Head of caudate nucleus (tissue), 42 donors: ENCODE data around the gene PERCC1.
A peak's percentile ranks its signal among the peaks of the same experiment; 100 is the strongest.

Source experiments
- DNase-seq, 42 donors: peaks; one replicate each; pipeline versions ENCODE4 v3.0.0 to v3.0.0-alpha.2; 2020 to 2021; ENCODE audit warnings: mixed read lengths in 7 of 42
- intact Hi-C: fragments of 100-400 bp; cut with DNase I; formaldehyde crosslinking; loops from one replicate; pipeline ENCODE4 v1.15.0; 2022

Gene PERCC1

DNA sequence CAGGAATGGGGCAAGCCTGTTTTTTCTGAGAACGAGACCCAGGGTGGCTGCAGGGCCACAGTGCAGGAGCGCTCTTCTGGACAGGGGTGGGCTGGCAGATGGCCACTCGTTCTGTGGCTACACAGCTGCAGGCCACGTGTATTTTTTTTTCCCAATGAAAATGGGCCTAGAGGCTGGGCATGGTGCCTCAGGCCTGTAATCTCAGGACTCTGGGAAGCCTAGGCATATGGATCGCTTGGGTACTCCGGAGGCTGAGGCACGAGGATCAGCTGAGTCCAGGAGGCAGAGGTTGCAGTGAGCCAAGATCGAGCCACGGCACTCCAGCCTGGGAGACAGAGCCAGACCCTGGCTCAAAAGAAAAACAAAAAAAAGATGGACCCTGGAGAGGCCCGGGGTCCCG is 23.1 kb upstream of the PERCC1 start:
- DNase-seq = peak in 24 of 42 donors; percentile 3 to 57 (median 24)
- intact Hi-C loops = no loop called here

DNA sequence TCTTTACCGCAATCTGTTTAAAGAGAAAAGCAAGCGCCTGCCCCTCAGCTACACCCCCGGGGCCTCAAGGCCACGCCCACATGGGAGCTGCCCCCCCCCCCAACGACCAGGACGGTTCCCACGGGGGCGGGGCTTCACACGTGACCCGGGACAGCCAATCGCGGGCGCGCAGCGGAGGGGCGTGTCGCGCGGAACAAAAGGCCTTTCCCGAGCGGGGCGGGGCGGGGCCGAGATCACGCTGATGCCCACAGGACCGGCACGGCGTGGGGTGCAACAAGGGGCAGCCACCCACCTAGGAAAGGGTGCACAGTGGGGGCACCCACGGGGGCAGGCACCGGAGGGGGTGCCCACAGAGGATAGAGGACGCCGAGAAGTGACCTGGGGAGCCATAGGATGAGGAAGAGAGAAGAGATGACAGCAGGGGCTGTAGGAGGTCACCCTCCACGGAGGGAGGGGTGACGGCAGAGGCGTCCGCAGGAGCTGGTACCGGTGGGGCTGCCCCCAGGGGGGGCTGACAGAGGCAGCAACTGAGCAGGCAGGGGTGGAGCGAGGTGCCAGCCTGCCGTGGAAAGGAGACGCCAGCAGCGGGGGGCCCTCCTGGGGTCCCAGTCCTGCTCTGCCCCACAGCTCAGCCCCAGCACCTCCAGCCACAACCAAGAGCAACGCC is 22.6 kb upstream of the PERCC1 start:
- DNase-seq = peak; percentile 93 to 100 (median 98)
- intact Hi-C loops = no loop called here

DNA sequence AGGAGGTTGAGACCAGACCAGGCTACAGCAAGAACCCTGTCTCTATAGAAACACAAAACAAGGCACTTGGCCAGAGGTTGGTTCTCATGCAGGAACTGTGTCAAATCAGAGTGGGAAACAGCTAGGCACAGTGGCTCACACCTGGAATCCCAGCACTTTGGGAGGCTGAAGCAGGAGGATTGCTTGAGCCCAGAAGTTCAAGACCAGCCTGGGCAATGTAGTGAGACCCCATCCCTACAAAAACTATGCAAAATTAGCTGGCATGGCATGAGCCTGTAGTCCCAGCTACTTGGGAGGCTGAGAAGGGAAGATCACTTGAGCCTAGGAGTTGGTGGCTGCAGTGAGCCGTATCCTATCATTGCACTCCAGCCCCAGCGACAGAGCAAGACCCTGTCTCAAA is 18.0 kb upstream of the PERCC1 start:
- DNase-seq = no peak
- intact Hi-C loops = loop anchor here (10.0 kb wide), 1 partner anchor 108 kb away; the partner anchor contains the start of gene UBE2I

DNA sequence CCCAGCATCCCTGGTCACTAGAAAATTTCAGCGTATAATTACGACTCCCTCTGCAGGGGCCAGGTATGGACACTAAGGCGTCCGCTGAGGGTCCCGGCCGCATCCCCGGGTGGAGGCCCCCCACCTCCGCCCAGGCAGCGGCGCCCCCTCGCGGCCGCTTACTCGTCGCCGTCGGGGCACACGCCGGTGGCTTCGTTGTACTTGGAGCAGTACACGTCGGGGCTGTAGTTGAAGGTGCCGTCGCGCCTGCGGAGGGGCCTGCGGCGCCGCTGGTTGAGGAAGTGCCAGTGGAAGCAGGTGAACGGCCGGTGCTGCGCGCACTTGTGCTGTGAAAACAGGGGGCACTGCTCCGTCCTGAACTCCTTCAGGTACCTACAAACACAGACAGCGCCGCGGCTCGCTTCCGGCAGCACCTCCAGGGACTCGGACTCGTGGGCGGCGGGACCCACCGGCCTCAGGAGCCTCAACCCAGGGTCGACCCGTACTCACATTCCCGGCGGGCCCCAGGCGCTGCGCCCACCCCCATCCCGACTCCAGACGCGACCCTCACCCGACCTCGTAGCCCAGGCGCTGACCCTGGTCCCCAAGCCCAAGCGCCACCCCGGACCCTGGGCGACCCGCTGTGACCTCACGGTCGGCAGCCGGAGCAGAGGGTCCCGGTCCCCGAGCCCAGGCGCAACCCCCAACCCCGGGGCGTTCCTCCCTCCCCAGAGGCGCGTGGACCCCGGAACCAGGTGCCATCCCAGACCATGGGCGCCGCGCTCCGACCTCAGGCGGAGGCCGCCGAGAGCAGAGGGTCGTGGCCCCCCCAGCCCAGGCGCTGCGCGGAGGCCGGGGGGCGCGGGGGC is 17.0 kb upstream of the PERCC1 start:
- intact Hi-C loops = loop anchor here (10.0 kb wide), 1 partner anchor 109 kb away; the partner anchor contains the start of gene UBE2I
- peak in 37 of 42 donors; percentile 14 to 77 (median 46) for DNase-seq

DNA sequence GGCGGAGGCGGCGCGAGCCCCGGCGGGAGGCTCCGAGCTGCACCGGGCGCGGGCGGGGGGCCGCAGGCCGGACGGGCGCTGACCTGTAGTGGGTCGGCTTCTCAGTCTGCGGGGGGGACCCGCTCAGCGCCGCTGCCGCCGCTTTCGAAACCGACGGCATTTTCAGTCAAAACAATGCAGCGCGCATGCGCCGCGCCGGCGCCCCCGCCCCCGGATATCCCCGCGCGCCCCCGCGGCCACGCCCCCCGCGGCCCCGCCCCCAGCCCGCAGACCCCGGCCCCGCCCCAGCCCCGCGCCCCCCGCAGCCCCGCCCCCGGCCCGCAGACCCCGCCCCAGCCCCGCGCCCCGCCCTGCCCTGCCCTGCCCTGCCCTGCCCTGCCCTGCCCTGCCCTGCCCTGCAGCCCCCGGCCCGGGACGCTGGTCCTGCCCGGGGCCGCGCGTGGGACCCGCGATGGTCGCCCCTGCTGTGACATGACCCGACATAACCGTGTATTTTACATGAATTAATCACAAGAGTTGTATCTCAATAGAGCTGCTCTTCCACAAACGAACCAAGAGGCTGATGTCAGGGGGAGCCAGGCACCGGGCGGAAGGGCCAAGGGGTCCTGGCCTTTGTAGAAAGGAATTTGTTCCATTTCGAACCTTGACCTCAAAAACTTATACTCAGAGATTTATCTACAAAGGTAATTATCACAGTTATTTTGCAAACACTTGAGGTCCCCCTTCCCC is 16.2 kb upstream of the PERCC1 start, which contains the start of gene UNKL:
Gene UNKL, minus strand, starts transcription at position 173 of the 729 bp plus-strand sequence. Its CDS starts 13 bp downstream, at position 160.
- intact Hi-C loops = loop anchor here (10.0 kb wide), 1 partner anchor 110 kb away; the partner anchor contains the start of gene UBE2I
- DNase-seq = peak in 41 of 42 donors; percentile 27 to 85 (median 68)

DNA sequence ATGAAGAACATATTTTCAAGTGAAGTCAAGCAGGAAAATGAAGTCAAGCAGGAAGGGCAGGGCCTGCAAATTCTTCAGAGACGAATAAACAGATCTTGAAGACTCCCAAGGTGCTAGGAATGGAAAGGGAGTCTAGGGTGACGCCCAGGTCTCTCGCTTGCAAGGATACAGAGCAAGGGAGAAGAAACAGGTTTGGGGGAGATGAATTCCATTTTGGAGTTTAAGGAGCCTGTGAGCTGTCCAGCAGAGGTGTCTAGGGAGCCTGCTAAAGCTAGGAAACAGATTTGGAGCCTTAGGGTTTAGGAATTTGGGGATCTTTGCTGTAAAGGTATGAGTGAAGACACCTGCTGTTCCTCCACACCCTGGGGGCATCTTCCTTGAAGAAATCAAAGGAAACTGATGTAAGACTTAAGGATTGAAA is 14.3 kb upstream of the PERCC1 start:
- intact Hi-C loops = loop anchor here (10.0 kb wide), 1 partner anchor 112 kb away; the partner anchor contains the start of gene UBE2I
- DNase-seq = no peak

DNA sequence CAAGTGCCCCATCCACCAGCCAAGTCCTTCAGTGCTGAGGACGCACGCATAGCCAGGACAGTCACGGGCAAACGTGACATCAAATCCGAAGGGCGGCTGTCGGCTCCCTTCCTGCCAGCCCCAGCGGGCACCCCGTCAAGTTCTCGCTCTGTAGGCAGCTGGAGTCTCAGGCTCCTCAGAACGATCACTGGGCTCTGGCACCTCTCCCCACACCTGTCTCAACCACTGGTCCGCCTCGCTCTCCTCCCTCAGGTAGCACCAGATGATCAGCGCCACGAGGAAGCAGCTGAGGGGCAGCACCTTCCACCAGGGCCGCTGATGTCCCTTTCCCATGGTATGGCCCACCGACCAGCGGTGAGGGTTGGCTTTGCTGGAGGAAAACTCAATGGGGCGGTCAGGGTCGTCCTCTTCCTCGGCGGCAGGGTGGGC is 10.8 kb upstream of the PERCC1 start:
- peak in 4 of 42 donors; percentile 8 to 17 (median 12) for DNase-seq
- intact Hi-C loops = loop anchor here (5.0 to 10.0 kb wide), 2 partner anchors 55 to 68 kb away; partner anchors contain the start of genes CLCN7, GNPTG and TSR3

DNA sequence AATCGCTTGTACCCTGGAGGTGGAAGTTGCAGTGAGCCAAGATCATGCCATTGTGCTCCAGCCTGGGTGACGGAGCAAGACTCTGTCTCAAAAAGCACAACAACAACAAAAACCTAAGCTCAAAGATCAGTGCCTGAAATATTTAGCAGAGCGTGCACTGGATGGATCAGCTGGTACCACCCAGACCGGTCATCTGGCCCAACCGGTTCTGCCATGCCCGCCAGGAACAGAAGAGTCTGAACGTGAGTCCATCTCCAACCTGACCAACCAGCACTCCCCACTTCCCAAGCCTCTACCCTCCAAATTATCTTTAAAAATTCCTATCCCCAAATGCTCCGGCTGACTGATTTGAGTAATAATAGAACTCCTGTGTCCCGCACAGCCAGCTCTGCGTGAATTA is 8.8 kb upstream of the PERCC1 start:
- no peak for DNase-seq
- intact Hi-C loops = loop anchor here (5.0 to 10.0 kb wide), 2 partner anchors 53 to 70 kb away; partner anchors contain the start of genes CLCN7, GNPTG and TSR3

DNA sequence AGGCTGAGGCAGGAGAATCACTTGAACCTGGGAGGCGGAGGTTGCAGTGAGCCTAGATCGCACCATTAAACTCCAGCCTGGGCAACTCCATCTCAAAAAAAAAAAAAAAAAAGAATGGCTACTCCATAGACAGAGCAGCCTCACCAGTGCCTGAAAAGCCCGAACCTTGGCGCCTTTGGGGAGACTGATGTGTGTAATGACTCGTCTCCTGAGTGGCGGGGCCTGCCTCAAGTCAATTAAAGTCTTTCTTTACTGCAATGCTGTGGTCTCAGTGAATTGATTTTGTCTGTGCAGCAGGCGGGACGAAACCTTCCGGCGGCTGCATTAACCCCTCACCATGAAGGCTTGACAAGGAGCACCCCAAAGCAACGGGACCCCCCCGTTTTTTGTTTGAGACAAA is 6.8 kb upstream of the PERCC1 start:
- intact Hi-C loops = loop anchor here (5.0 to 10.0 kb wide), 2 partner anchors 51 to 72 kb away; partner anchors contain the start of genes CLCN7, GNPTG and TSR3
- DNase-seq = no peak

DNA sequence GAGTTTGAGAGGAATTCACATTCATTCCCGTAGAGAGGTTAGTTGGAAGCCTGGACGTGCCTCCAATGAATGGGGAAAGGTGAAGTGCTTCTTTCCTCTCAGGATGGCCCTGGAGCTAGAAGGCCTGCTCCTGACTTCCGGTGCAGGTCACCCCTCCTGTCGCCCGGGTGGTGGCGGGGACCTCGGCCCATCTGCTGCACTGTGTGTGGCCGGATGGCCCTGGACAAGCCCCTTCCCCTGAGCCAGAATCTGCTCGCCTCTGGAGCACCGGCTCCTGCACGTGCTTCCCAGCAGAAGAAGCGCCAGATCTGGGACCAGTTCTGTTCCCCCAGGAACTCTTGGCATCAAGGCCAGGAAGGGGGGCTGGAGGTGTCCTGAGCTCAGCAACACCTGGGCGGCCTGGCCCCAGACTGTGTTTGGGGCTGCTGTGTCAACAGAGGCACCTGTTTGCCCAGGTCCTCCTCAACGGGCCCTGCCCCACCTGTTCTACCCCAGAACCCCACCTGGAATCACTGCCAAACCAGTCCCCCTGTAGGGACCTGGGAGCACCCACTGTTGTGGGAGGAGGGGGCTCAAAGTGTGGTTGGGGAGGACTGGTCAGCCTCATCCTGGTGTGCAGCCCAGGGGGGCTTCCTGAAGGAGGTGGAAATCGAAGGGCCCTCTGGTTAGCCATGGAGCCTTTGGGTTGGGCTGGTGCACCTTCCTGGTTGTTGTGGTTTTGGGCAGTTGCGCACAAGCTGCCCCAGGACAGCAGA is 5.1 kb upstream of the PERCC1 start:
- intact Hi-C loops = loop anchor here (10.0 kb wide), 1 partner anchor 49 kb away; the partner anchor contains the start of gene CLCN7
- no peak for DNase-seq

DNA sequence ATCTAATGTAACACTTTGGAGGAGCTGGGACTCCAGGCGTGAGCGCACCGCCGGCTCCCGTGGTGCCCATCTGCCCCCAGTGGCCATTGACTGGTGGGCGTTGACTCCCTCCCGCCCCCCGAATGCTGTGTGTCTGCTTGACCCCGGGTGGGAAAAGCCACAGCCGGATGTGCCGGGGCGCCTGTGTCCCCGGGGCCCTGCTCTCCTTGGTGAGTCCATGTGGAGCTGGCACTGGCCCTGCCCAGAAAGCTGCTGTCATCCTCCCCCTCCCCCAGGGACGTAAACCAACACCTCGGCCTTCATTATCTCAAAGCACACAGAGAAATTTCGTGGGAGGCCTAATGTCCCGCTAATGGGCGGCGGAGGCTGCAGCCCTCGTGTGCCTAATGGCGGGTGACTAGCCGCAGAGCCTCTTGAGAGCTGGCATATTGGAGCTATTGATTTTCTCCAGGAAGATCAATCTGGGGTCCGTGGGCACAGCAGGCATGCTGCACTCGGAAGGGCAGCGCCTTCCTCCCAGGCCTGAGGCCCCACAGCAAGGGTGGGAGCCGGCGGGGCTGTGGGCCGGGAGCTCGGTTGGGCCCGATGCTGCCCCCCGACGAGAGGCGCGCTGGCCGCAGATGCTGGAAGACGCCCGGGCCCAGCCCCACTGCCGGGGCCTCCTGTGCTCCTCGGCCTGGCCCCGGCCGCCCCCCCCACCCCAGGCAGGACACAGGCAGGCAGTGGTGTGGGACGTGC is 4.0 kb upstream of the PERCC1 start:
- intact Hi-C loops = loop anchor here (10.0 kb wide), 1 partner anchor 48 kb away; the partner anchor contains the start of gene CLCN7
- no peak for DNase-seq

DNA sequence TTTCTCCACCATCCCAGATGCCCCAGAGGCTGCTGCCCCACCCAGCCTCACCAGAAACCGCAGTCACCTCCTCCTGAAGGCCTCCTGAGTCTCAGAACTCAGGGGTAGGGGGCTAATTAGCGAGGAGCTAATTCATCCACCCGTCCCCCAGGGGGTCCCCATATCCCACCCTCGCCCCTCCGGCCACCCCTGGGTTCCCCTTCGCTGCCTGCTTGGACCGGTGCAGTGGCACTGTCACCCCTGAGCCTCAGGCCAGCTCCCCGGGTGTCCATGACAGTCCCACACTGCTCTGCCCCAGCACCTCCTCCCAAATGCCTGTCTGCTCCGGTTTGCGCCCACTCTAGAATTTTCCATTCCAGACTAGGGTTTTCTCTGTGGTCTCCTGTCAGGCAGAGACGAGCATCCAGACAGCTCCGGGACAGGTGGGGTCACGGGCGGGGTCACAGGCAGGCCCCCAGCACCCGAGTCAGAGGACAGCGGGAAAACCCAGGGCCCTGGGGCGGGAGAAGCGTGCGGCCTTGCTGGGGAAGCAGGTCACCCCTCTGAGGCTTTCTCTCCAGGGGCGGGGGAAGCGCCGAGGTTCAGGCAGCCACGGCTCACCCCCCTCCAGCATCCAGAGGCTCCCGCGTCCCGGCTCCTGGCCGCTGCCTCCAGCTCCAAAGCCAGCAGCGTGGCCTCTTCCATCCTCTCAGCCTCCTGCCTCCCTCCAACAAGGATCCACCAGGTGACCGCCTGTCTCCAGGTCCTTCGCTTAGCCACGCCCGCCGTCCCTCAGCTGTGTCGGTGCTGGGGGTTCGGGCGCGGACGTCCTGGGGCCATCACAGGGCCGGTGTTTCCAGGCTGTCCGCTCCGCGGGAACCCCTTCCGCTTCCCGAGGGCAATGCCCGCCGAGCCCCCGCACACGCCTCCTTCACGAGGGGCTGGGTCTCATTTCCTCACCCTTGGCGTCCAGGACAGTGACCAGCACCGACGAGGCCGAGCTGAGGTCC is 3.1 kb upstream of the PERCC1 start:
- no peak for DNase-seq
- intact Hi-C loops = loop anchor here (10.0 kb wide), 1 partner anchor 47 kb away; the partner anchor contains the start of gene CLCN7

DNA sequence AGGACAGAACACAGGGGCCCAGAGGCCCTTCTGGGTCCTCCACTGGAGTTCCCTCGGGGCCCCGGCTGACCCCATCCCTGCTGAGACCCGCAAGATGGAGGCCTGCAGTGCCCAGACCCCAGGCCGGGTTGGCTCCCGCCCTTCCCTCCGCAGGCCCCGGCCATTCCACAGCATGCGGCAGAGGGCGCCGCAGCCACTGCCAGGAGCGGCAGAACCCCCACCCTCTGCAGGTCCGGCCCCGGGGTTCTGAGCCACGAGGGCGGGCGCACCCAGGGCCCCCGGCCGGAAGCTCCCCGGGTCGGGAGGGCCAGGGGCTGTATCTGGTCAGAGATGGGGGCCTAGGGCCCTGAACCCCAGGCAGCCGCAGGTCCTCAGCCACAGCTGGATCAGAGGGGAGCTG is 2.4 kb upstream of the PERCC1 start:
- DNase-seq = peak in 13 of 42 donors; percentile 8 to 43 (median 21)
- intact Hi-C loops = loop anchor here (10.0 kb wide), 1 partner anchor 46 kb away; the partner anchor contains the start of gene CLCN7

DNA sequence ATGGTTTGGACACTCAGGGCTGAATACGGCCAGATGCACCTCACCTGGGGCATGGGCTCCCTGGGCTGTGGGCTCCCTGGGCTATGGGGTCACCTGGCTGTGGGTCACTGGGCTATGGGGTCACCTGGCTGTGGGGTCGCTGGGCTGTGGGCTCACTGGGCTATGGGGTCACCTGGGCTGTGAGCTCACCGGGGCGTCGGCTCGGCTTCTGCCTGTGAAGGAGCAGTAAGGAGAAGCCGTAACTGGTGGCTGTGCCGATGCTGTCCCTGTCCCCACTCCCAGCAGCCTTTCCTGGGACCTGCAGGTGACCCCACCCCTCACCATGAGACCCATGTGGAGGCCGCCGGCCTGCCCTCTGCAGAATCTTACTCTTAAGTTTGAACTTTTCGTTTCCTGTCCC is 1.9 kb upstream of the PERCC1 start:
- no peak for DNase-seq
- intact Hi-C loops = loop anchor here (10.0 kb wide), 1 partner anchor 46 kb away; the partner anchor contains the start of gene CLCN7

DNA sequence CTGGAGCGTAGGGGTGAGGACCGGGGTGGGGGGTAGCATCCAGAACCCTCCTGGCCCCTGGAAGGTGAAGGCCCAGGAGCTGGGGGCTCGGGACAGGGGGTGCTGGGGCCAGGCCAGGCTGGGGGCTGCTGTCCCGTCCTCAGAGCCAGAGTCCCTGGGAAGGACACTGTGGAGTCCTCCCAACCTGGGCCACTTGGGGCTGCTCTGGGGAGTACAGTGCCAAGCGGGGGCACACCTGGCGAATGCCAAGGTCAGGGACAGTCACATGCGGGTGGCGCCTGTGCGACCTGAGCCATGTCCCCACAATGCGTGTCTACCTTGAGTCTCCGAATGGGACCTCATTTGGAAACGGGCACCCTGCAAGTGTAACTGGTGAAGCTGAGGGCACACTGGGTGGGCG is 1.2 kb upstream of the PERCC1 start:
- intact Hi-C loops = loop anchor here (10.0 kb wide), 1 partner anchor 45 kb away; the partner anchor contains the start of gene CLCN7
- no peak for DNase-seq
